GM12873 (cell line): ENCODE measurements around the gene TARBP2.
A peak's percentile ranks its signal among the peaks of the same experiment; 100 is the strongest.

Source experiments
- CTCF ChIP-seq: IDR thresholded peaks from 2 replicates; pipeline ENCODE4 v1.5.1; 2012; ENCODE audit warnings: low read depth, mild to moderate bottlenecking, moderate library complexity, low read length, control low read depth; ENCODE audit not compliant: insufficient read depth; ENCODE audit errors: missing control alignments

Gene TARBP2

GRCh38 chr12:53505086-53505485, 4.0 kb downstream of the TARBP2 start:
- no peak for TF ChIP-seq CTCF

- TF ChIP-seq CTCF: no peak
Measured at GRCh38 chr12:53505555-53506449, 4.7 kb downstream of the TARBP2 start.

- TF ChIP-seq CTCF: no peak
Measured at GRCh38 chr12:53506450-53506785, 5.3 kb downstream of the TARBP2 start.

- no peak for TF ChIP-seq CTCF
Measured at GRCh38 chr12:53506881-53507602, 6.0 kb downstream of the TARBP2 start, which contains the start of gene NPFF. TSS of gene NPFF (minus strand) at chr12:53507484. CDS start at chr12:53507474, 10 bp downstream.

- TF ChIP-seq CTCF: no peak
Measured at GRCh38 chr12:53507603-53507885, 6.5 kb downstream of the TARBP2 start.

- TF ChIP-seq CTCF: peak; percentile 96
Measured at GRCh38 chr12:53508534-53509170, 7.6 kb downstream of the TARBP2 start.

GRCh38 chr12:53510181-53510812, 9.2 kb downstream of the TARBP2 start:
- TF ChIP-seq CTCF: no peak
